ENCODE measurements around the gene FAM13A.

The FAM13A gene

DNA sequence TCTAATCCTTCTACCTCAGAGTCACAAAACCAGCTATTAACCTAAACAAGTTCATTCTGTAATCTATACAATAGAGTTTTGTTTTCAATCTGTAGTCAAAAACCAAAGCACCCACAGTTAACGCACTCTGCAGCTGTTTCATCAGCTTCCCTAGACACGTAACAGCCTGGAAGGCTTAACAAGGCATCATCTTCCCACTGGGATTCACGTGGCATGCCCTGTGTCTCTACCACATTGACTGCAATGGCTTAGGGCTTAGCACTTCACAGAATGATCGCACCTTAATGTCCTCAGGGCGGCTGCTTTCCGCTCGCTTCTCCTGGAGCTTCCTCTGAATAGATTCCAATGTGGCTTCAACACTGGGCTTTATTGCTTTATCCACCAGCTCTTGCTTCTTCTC lies 309.6 kb downstream of the FAM13A start:
- DNase-seq (ENCODE audit: low spot score): no peak

DNA sequence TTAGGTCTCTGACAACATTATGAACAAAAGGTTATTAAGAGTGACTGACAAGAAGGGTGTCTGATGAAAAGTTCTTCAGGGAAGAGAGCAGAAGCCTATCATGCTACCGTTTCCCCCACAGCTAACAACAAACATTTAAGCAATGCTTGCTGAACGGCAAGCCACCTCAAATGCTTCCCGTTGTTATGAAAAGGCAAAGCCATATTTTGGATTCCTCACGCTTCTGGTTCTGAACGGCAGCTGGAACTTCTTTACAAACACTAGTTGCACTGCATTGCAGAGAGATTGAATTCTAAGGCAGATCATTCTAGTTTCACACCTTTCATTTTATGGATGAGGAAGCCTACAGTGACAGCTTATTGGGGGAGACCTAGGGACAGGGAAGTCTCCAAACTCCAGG lies 310.8 kb downstream of the FAM13A start:
- no peak for DNase-seq (ENCODE audit: low spot score)

DNA sequence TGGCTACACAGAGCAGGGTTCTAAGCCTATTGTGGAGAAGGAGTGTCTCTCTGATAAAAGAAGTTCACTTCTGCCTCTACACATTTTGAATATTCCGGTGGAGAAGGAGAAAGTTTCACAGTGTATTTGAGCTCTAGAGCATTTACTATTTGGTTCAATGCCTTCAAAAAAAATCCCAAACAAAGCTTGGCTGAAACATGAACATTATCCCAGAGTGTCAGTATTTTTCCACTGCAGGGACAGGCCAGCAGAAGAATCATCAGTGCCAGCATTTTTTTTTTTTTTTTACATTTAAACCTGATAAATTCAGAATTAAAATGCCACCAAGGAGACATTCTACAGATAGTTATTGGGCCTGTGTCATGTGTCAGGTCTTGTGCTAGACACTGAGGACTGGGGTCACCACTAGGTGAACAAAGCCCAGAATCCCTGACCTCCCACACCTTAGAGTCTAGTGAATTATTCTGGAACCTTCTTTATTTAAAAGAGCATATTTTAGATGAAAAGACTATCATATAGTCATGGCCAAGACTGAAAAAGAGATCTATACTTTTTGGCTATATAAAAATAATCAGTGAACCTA lies 311.3 kb downstream of the FAM13A start:
- no peak for DNase-seq (ENCODE audit: low spot score)

DNA sequence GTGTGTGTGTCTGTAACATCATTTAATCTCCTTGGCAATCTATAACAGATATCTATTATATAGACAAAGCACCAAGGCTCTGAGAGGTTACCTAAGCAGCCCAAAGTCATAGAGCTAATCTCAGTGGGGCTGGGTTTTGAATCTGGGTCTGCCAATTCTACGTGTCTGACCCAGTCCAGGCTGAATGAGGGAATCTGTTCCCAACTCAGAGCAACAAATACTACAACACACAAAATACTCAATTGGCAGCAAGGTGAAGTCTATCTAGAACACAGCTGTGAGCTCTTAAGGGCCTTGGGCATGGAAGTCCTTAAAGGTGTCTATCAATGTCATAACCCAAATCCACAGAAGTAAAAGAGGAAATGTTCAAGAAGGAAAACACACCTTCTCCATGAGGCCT lies 311.8 kb downstream of the FAM13A start:
- no peak for DNase-seq (ENCODE audit: low spot score)

DNA sequence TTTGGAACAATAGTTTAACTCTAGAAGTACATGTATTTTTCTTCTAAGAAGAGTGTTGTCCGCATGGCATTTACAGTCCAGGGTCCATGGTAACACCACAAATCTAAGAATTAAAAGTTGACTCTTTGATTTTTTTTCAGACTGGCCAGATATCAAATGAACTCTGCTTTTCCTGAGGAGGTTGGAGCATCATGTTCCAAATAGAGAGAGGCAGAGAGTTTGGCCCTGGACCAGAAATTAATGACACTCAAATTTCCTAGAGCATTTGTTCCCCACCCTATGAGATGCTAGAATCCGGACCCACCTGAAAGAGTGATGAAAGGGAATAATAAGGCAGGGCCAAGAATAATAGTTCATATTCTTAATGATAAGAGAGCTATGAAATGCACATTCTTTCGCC lies 312.4 kb downstream of the FAM13A start:
- no peak for DNase-seq (ENCODE audit: low spot score)

DNA sequence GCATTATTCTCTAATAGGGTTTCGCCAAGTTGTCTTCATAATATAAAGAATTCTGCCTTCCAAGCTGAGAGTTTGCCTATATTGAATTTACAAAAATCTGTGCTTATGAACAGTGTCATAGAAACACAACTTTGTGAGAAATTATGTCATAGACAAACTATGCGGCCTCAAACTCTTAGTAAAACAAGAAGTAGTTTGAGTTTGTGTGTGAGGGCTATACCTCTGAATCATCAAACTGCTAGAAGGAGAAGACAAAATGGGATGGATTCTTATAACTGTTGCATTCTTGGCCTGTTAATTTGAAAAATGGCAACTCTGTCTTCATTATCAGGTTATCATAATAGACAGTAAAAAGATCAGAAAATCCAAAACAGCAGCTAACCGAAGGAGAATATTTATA lies 313.3 kb downstream of the FAM13A start:
- DNase-seq (ENCODE audit: low spot score): no peak

DNA sequence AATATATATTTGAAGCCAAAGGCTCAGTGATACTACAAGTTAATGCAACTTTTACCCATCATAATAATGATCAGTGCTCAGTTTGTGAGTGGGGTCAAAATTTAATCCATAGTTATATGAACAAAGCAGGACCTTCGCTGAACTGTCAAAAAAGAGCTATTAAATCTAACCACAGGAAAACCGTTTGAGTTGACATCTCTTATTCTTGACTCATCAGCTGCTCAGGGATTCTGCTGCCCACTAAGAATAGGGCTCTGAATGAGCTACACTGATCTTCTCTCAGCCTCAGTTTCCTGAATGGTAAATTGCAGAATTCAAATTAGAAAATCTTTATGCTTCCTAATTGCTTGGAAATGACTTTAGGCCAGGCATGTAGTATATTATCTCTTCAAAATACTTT lies 314.4 kb downstream of the FAM13A start:
- DNase-seq (ENCODE audit: low spot score): no peak

DNA sequence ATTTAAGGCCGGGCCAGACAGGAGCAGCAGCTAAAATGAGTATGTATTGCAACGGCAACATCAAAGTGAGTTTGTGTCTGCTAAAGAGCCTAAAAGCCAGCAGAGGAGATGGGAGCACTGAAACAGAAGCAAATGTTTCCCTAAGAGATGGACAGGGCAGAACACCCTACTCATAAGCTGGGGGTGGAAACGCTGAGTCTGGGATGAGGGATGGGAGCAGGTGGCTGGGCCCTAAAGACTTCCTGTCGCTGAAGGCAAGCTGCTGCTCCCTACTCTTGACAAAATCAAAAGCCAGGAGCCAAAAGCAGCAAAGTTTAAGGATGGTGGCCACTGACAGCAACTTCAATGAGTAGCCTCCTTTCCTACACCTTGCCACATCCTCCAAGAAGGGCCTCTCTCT lies 318.8 kb downstream of the FAM13A start:
- DNase-seq (ENCODE audit: low spot score): no peak

DNA sequence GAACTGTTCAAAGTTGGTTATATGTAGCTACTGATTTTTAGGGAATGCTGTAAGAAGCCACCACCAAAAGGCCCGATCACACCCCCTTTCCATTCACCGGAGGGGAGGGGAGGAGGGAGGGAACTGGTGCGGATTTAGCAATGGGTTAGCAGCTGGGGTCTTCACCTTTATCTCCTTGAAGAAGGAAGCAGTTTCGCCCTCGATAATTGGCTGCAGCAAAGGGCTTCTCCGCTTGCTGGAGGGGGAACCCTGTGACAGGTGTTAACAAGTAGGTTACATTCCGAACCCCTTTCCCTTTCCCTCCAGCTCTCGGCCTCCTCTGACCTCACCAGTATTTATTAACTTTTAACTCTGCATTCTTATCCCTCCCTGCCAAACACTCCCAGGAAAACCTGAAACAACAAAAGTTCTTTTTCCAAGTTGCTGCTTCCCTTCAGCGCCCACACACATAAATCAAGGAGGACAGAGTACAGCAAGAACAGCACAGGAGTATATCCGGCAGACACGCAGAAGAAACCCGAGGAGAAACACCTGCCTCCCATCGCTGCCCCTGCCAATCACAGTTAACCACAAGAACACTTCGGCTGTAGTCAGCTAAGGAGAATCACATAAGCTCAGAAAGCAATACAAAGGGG lies 319.6 kb downstream of the FAM13A start:
- DNase-seq (ENCODE audit: low spot score): no peak

DNA sequence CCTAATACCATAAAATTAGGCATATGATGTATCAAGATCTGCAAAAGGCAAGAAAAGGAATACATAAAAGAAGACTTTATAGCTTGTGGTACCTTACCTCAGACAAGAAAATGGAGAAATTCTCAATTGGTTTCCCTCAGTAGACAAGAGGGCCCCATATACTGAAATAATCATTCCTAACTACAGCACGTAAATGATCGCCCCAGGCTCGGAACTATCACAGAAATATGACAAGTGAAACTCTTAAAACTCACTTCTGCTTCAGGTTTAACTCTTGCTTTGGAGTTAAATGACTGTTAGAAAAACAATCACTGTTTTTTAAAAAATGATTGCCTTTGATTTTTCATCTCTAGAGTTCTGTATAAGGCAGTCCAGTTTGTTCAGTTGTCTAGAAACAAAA lies 320.7 kb downstream of the FAM13A start:
- no peak for DNase-seq (ENCODE audit: low spot score)

DNA sequence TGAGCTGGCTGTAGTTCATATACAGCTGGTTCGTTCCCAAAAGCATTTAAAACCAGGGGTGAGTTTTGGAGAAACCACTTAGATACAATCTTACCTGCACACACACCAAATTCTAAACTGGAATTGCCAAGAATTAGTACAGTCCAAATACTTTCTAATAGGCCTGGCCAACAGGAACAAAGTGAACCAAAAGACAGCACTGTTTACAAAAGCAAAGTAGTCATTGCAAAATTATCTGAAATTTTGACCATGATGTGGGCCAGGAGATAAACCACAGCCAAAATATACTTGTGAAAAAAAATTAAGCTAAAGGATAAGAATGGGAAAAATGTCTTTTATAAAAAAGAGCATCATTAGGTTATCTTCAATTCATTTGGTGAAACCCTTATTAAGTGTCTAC lies 321.4 kb downstream of the FAM13A start:
- DNase-seq (ENCODE audit: low spot score): no peak

DNA sequence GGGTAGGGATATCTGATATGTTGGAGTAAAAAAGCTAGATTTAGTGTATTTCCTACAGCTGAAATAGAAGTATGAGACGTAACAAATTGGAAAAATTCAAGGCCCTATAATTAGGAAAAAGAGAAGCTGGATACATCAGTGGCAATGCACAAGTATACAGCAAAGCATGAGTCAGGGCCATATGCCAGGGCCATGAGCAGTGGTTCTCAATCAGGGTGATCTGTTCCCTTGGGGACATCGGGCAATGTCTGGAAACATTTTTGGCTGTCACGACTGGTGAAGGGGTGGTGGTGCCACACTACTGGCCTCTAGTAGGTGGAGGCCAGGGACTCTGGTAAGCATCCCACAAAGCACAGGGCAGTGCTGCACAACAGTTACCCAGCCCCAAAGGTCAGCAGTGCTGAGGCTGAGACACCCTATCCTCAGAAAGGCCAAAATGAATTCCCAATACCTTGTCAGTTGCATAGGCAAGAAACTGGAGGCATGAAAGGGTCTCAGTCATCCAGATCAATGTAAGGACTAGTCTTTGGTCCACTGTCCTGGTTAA lies 322.5 kb downstream of the FAM13A start:
- DNase-seq (ENCODE audit: low spot score): no peak

DNA sequence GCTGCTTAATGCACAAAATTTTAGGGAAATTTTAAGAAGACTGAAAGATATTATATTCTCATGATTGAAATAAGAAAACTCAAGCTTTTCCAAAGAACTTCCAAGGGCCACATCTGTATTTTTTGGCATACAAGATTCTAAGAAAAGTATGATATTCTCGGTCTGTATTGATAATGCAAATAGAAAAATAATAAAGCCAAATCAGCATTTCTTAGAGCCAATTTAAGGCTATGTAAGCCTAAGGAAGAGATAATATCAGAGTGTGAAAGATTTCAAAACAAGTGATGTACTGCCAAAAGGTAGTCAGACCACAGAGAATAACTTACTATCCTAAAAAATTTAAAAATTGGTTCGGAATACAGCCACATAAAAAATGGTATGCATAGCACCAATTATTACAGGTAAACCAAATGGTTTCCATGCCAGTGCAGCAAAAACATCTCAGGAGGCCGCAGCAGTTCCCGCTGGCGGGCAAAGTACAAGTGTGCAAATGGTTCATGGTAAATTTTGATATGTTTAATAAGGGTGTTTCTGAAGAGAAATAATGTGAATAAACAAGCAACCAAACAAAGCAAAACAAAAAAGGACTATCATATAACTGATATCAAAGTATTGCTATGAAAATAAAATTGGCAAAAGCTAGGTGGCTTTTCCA lies 324.1 kb downstream of the FAM13A start:
- DNase-seq (ENCODE audit: low spot score): no peak

DNA sequence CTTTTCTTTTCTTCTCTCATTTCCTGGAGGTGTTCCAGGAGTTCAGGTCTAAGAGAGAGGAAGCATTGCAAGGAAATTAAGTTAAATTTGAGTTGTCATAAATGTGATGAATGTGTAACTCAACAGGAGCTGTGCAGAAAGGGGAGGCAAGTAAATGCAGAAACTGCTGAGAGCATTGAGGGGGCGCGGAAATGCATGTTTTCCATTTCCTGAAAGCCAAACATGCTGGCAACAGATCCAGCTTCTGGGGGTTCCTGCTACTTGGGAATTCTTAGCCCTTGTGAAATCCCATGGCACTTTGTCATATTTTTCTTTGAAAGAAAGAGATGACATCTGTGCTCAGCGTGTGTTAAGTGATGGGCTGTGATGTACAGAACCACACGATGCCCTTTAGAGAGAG lies 325.6 kb downstream of the FAM13A start:
- no peak for DNase-seq (ENCODE audit: low spot score)

DNA sequence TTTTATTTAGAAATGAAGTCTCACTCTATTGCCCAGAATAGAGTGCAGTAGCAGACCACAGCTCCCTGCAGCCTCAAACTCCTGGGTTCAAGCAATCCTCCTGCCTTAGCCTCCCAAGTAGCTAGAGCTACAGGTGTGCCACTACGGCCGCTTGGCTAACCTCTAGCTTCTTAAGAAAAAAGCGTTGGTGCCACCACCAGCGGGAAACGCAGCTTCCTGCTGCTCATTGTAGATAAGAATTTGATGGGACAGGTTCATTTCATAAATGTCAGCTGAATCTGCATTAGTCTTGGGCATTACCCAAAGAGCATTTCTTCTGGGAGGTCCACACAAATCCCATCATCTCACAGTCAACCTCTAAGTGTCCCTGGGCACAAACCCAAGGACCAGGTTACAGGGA lies 326.2 kb downstream of the FAM13A start:
- no peak for DNase-seq (ENCODE audit: low spot score)

DNA sequence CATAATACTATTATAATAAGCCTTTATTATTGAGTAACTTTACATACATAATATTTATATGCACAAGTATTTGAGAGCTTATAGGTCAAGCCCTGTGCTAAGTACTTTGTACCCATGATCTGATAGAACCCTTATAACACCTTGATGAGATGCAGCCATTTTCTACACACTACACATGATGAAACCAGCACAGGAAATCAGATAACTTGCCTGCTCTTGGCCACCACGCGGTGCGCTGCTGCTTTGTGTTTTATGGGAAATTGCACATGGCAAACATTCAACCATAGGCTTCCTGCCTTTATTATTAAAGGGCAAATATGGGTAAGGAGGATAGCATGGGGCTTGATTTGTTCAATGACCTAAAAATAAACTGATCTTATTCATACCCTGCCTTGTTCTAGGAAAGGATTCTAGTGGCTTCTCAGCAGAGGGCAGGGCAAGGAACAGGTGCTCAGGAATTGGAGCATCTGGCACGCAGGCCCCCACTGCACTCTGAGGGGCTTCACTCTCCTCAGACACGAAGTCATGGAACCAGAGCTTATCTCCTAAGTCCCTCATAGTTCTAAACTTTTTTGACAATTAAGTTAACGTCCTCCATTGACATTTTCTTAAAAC lies 327.7 kb downstream of the FAM13A start:
- DNase-seq (ENCODE audit: low spot score): no peak

DNA sequence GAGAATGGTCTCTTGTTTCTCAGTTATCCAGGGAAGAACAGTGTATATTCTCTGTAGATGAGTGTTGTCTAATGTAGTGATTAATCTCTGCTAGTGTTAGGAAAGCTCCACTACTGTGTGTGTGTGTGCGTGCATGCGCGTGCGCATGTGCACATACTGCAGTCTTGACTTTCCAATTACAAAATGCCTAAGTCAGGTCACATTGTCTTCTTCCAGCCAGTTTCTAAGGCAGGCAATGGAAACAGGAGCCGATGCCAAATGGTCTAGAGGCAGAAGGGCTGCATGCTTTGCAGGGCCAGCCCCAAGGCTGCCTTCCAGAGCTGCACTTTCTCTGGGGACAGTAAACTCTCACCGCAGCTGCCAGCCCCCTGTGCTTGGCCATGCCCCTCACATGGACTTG lies 328.8 kb downstream of the FAM13A start:
- no peak for DNase-seq (ENCODE audit: low spot score)

DNA sequence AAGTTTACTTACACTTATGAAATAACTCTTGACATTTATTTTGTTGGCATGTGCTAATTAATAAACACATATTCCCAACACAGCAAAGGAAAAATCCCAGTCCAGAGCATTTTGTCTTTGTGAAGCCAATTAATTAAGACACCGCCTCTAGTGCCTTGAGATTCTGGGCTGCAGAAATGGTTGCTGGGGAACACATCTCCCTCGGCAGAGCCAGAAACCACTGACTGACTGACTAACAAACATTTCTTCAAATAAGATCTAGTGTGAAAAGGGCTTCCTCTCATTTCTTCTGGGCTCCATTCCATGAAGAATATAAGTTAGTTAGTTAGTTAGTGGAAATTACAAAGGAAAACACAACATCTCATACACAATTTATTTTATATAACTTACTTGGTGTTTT lies 331.0 kb downstream of the FAM13A start:
- no peak for DNase-seq (ENCODE audit: low spot score)

DNA sequence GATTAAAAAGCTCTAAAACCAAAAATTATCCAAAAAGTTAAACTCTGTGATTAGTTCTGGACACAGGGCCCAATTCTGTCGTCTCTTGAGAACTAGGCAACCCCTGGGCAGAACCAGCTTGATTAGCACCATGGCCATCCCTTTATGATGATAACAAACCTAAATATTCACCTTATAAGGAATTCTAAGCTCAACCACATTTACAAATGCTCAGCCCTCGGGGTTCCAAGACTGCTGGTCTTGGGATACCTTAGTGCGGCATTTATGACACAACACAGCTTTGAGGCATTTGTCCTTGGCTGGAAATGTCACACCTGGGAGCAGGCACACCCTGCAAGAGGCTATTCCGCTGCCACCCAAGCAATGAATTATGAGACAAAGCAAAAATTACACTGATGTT lies 331.8 kb downstream of the FAM13A start:
- no peak for DNase-seq (ENCODE audit: low spot score)

DNA sequence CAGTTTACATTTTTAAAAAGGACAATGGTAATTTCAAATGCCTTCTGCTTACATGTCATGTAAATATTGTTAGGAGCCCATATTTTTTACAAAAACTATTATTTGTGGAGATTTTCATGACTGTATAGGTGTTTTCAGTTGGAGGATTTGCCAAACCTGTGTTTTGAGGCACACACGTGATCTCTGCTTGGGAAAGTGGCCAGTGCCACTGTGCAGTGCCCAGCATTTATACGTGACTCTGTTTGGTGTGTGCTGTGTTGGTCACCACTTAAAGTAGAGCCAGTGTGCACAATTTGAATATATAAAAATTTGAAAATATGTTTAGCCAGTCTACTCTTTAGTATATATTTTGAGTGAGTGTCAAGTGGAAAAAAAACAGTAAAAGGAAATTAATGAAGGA lies 332.6 kb downstream of the FAM13A start:
- no peak for DNase-seq (ENCODE audit: low spot score)

DNA sequence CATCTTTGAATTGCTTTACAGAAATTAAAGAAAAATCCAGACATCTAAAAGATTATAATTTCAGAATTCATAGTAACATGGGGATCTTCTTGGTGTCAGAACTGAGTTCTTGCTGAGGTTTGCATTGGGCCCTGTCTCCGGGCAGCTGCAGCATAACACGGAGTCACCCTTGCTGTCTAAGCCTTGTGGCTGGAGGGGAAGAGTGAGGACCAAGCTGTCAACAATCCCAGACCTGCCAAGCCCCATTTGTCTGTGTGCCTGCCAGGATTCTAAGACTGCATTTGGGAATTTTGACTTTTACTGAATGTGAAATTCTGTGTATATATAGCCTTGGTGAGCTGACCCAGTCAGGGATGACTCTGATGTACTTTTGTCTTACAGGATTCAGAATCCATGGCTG lies 334.2 kb downstream of the FAM13A start:
- no peak for DNase-seq (ENCODE audit: low spot score)

DNA sequence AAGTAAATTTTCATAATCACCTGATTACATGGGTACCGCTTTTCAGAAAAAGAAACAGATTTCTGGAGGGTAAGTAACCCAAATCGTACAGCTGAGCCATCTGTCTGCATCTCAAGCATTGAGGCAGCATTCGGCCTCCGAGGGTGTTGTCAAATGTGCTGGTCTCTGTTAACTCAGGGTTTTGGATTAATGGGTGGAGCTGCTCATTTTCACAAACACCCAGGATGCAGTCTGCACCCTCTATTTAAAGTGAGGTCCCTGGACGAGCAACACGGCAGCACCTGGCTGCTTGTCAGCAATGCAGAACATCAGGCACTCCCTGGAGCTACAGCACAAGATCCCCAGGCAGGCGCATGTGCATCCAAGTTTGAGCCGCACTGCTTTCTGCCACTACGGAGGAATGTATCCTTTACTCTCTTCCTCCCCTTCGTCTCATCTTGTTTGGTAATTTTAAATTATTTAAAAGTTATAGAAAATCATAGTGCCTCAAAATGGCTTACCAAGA lies 334.7 kb downstream of the FAM13A start:
- no peak for DNase-seq (ENCODE audit: low spot score)
